GM12878 (cell line): ENCODE data around the gene MVB12B. TPM values are rescaled to one million over a fixed set of nuclear protein-coding genes. Genes with fewer than 3 reads are reported as not detected.

Experiments used
- ATAC-seq: fragments of 200-7000 bp; cut with Tn5 transposase; 3 replicates; pipeline ENCODE4 v1.9.1; 2020; ENCODE audit warnings: mild to moderate bottlenecking, moderate library complexity
- BruUV-seq: library from RNA; stranded (reverse); fragments of 400-500 nt; replicated peaks from 2 replicates; lab custom pipeline; 2021; lab: Mats Ljungman, UMichigan
- CTCF ChIA-PET: fragments of 300-600 bp; sonication (Branson Sonifier 250); formaldehyde crosslinking; extraction: SDS; loops from one replicate; lab custom pipeline; 2021; ENCODE audit warnings: inconsistent platforms; lab: Yijun Ruan, JAX
- POLR2A ChIA-PET: fragments of 350-600 bp; formaldehyde crosslinking; extraction: SDS; loops from one replicate; lab custom pipeline; 2021; ENCODE audit warnings: inconsistent platforms; lab: Charles Lee
- RAD21 ChIA-PET: fragments of 300-600 bp; sonication (Branson Sonifier 250); formaldehyde crosslinking; loops from one replicate; lab custom pipeline; 2023; ENCODE audit warnings: antibody characterized with exemption; ENCODE audit not compliant: unreplicated experiment; lab: Charles Lee
- SMC1A ChIA-PET: fragments of 300-600 bp; sonication (Branson Sonifier 250); formaldehyde crosslinking; loops from one replicate; lab custom pipeline; 2023; ENCODE audit not compliant: unreplicated experiment, uncharacterized antibody; lab: Charles Lee
- DNase-seq: peaks from one replicate; pipeline ENCODE4 v3.0.0-alpha.2; 2011; ENCODE audit warnings: low read depth, low spot score
- FAIRE-seq: peaks from 3 replicates; lab custom pipeline; 2011; peaks lifted over from hg19 to GRCh38; lab: Jason Lieb, UNC
- H2AFZ ChIP-seq: 2 replicates; pipeline ENCODE4 v1.6.0; 2011; ENCODE audit warnings: low read depth, low read length, control low read depth; ENCODE audit not compliant: control insufficient read depth
- H3K27ac ChIP-seq: 2 replicates; pipeline ENCODE4 v1.5.1; 2011; ENCODE audit warnings: control low read depth; ENCODE audit not compliant: control insufficient read depth, insufficient read depth
- H3K27me3 ChIP-seq, 2 experiments: replicated peaks in 1 of 2; 2 replicates each; pipeline versions ENCODE4 v1.6.0 to v1.6.1; 2011; ENCODE audit warnings: low read length in 1 of 2; ENCODE audit not compliant: control insufficient read depth in 2 of 2, insufficient read depth in 2 of 2
- H3K36me3 ChIP-seq, 2 experiments: 2 replicates each; pipeline ENCODE4 v1.5.1; 2011; ENCODE audit warnings: low read length in 1 of 2; ENCODE audit not compliant: control insufficient read depth in 2 of 2, insufficient read depth in 2 of 2
- H3K4me1 ChIP-seq: 2 replicates; pipeline ENCODE4 v1.6.1; 2011; ENCODE audit warnings: mild to moderate bottlenecking, low read length, moderate library complexity, mixed read lengths; ENCODE audit not compliant: control insufficient read depth, insufficient read depth
- H3K4me2 ChIP-seq: 2 replicates; pipeline ENCODE4 v1.6.0; 2011; ENCODE audit warnings: control low read depth; ENCODE audit not compliant: control insufficient read depth, insufficient read depth
- H3K4me3 ChIP-seq: fragments of 200-600 bp; sonication (generic); 2 replicates; pipeline ENCODE4 v1.5.1; 2016
- H3K79me2 ChIP-seq: 2 replicates; pipeline ENCODE4 v1.6.0; 2011; ENCODE audit warnings: low read length; ENCODE audit not compliant: control insufficient read depth, insufficient read depth
- H3K9ac ChIP-seq: 2 replicates; pipeline ENCODE4 v1.8.0; 2011; ENCODE audit warnings: low read length, control low read depth, mixed read lengths; ENCODE audit not compliant: control insufficient read depth, insufficient read depth
- H3K9me3 ChIP-seq: replicated peaks from 3 replicates; pipeline ENCODE4 v1.5.1; 2011; ENCODE audit warnings: mild to moderate bottlenecking, low read length; ENCODE audit not compliant: control insufficient read depth, insufficient read depth
- H4K20me1 ChIP-seq: 2 replicates; pipeline ENCODE4 v1.6.0; 2011; ENCODE audit not compliant: control insufficient read depth, insufficient read depth
- ASH2L ChIP-seq: fragments of 300-600, 200-600 bp; sonication (generic); IDR thresholded peaks from 2 replicates; pipeline ENCODE4 v1.6.1; 2017; ENCODE audit warnings: low read depth, mild to moderate bottlenecking, borderline replicate concordance
- CBX3 ChIP-seq: fragments of 200-600 bp; sonication (generic); IDR thresholded peaks from 2 replicates; pipeline ENCODE4 v1.6.1; 2016; ENCODE audit warnings: low read depth, borderline replicate concordance
- HCFC1 ChIP-seq: fragments of 150-350 bp; IDR thresholded peaks from 2 replicates; pipeline ENCODE4 v1.6.1; 2014; ENCODE audit warnings: low read length
- HDAC6 ChIP-seq: fragments of 200-600 bp; sonication (generic); IDR thresholded peaks from one replicate; pipeline ENCODE4 v1.8.0; 2017; ENCODE audit warnings: antibody characterized with exemption; ENCODE audit not compliant: unreplicated experiment
- IRF4 ChIP-seq: IDR thresholded peaks from 2 replicates; pipeline ENCODE4 v1.6.1; 2011; ENCODE audit warnings: low read depth, low read length
- JUND ChIP-seq: IDR thresholded peaks from 2 replicates; pipeline ENCODE4 v1.6.1; 2012; ENCODE audit warnings: low read depth, mild to moderate bottlenecking, low read length, improper control_type of control experiment, moderate library complexity
- MTA2 ChIP-seq: fragments of 450-650 bp; IDR thresholded peaks from 2 replicates; pipeline ENCODE4 v1.6.1; 2016; ENCODE audit warnings: low read depth, mild to moderate bottlenecking, moderate library complexity
- POLR2A ChIP-seq: IDR thresholded peaks from 2 replicates; pipeline ENCODE4 v1.6.1; 2011; ENCODE audit warnings: low read depth, mild to moderate bottlenecking, low read length
- POU2F2 ChIP-seq: IDR thresholded peaks from 3 replicates; pipeline ENCODE4 v1.6.1; 2011; ENCODE audit warnings: low read depth, mild to moderate bottlenecking, low read length, borderline replicate concordance
- SIN3A ChIP-seq: IDR thresholded peaks from 2 replicates; pipeline ENCODE4 v1.6.1; 2012; ENCODE audit warnings: low read depth, low read length, improper control_type of control experiment
- SMAD1 ChIP-seq: fragments of 450-650 bp; IDR thresholded peaks from 2 replicates; pipeline ENCODE4 v1.6.1; 2018; ENCODE audit warnings: mild to moderate bottlenecking, low read depth; ENCODE audit not compliant: partially characterized antibody
- SUPT20H ChIP-seq: IDR thresholded peaks from 2 replicates; pipeline ENCODE4 v1.6.1; 2011; ENCODE audit warnings: low read depth, mild to moderate bottlenecking, low read length, moderate library complexity, borderline replicate concordance; ENCODE audit not compliant: control insufficient read depth
- TARDBP ChIP-seq: IDR thresholded peaks from 2 replicates; pipeline ENCODE4 v1.6.1; 2016; ENCODE audit warnings: borderline replicate concordance
- TCF7 ChIP-seq: IDR thresholded peaks from 2 replicates; pipeline ENCODE4 v1.6.1; 2014; ENCODE audit warnings: antibody characterized with exemption, borderline replicate concordance
- YY1 ChIP-seq: IDR thresholded peaks from 2 replicates; pipeline ENCODE4 v1.6.1; 2011; ENCODE audit warnings: low read depth, mild to moderate bottlenecking, low read length
- ZNF622 ChIP-seq: fragments of 450-650 bp; IDR thresholded peaks from 2 replicates; pipeline ENCODE4 v1.6.1; 2017; ENCODE audit warnings: mild to moderate bottlenecking, inconsistent platforms
- WGBS: methylation state at CpG from one replicate; pipeline ENCODE4 v1.1.6; 2016; ENCODE audit warnings: low lambda C conversion rate; ENCODE audit not compliant: insufficient replicate concordance, insufficient coverage; ENCODE audit errors: missing lambda C conversion rate; 5-methylcytosine and 5-hydroxymethylcytosine counted together
- in situ Hi-C: fragments of 300-500 bp; cut with MboI; formaldehyde crosslinking; loops from 9 replicates; pipeline ENCODE4 v1.14.3; 2018; ENCODE audit warnings: mixed read lengths
- intact Hi-C: fragments of 100-400 bp; cut with micrococcal nuclease; formaldehyde crosslinking; loops from one replicate; pipeline ENCODE4 v1.14.2; 2022; ENCODE audit not compliant: unreplicated experiment
- polyA plus RNA-seq, 11 experiments: library from polyadenylated mRNA; depleted of rRNA in 4 of 11; unstranded in 6 of 11; stranded (reverse) in 5 of 11; fragments of >200 nt; fragmentation: Nextera tagmentation in 4 of 11; fragmentation: Illumina TruSeq in 1 of 11; extraction: Ambion mirVana in 4 of 11; extraction: Trizol in 1 of 11; gene quantifications; 1 replicate in 1 of 11; 2 replicates in 10 of 11; pipeline versions ENCODE4 v1.2.1 to v1.2.3, GENCODE V29; 2011 to 2016; ENCODE audit warnings: inconsistent platforms in 2 of 11, missing spikeins in 2 of 11, low read depth in 1 of 11
- total RNA-seq, 4 experiments: library from RNA; depleted of rRNA in 3 of 4; stranded (reverse); fragments of >200 nt in 3 of 4; fragmentation: Illumina TruSeq in 1 of 4; extraction: Trizol in 1 of 4; gene quantifications; 2 replicates each; pipeline versions ENCODE4 v1.2.1 to v1.2.3, GENCODE V29; 2013 to 2021
- TF ChIP-seq, protein P1 (sequence below): fragments of 450-650 bp; formaldehyde crosslinking; IDR thresholded peaks from 2 replicates; pipeline ENCODE4 v1.4.0; 2020; ENCODE audit warnings: mild to moderate bottlenecking, moderate library complexity

The MVB12B gene
- total and polyA plus RNA-seq, 10 of the 15 experiments (the other 5 are each of a cell fraction or from before 2014, with no cell fraction given) = 0.08 TPM; not detected in 9

DNA sequence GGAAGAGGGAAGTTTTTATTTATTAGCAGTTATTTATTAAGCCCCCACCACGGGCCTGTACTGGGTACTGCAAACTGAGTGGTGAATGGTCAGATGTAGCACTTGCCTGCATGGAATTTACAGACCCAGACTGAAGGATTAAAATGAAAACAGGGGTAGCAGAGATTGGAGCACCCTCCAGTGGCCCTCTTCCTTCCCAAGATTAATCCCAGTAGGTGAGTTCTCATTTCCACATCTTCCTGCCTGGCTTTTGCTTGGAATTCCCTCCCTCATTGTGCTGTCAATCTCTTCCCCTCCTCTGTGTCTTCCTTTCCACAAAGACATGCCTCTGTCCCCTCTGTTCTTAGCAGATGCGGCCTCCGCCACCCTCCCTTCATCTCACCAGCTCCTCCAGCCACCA, 39.2 kb downstream of the MVB12B start:
- SMC1A ChIA-PET = no interaction called here
- Histone ChIP-seq H3K36me3 (no peaks in the 10 kb centered on the region), H3K27me3 (no peaks in the 10 kb centered on the region; a peak in 1 of 4 replicates), H3K9ac (no peak overlapping the region), H3K27ac (no peak overlapping the region)
- no TSS peak for BruUV-seq
- no peak for DNase-seq
- TF ChIP-seq YY1 = no peak
- TF ChIP-seq POU2F2 = no peak
- TF ChIP-seq JUND = no peak
- no peak for TF ChIP-seq SMAD1
- no peak for TF ChIP-seq SUPT20H
- TF ChIP-seq, all 136 proteins: peak for 0
- H3K79me2 ChIP-seq = no peaks in the 10 kb centered on the region
- no peaks in the 10 kb centered on the region for H3K4me1 ChIP-seq
- ChIA-PET RAD21 (no interaction called here), POLR2A (no interaction called here), CTCF (no interaction called here)
- in situ Hi-C loops = no loop called here
- peaks cover 5% of the 10 kb centered on the region; the same call in 2 of the 3 replicates for H3K9me3 ChIP-seq
- no peak overlapping the region for H3K4me2 ChIP-seq
- WGBS = 50% methylated on average over 3 of the region's 3 CpGs
- FAIRE-seq (no peak), ATAC-seq (no peak)
- H4K20me1 ChIP-seq = no peaks in the 10 kb centered on the region
- no peak overlapping the region for H2AFZ ChIP-seq
- H3K4me3 ChIP-seq = no peak overlapping the region
- intact Hi-C loops = no loop called here

DNA sequence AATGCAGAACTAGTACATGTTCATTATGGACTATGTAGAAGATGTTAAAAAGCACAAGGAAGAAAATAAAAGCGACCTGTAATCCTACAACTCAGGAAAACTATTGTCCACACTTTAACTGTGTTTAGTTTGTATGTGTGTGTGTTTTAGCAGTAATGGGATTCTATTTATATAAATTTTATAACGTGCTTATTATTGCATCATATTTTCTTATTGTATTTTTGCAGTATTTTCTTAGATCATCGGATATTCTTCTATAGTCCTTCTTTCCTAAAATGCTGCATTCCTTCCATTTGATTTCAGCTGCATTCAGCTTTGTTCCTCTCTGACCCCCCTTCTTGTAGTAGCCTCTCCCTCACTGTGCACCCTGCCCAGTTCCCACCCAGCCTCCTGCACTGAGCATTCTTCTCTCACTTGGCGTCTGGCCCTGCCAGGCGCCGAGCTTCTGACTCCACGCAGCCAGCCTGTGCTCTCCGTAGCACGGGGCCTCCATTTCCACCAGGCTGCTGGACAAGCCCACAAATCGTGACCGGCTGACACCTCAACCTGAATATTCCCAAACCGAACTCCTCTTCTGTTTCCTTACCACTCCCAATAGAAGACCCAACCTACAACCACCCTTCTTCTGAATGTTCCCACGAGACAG, 39.9 kb downstream of the MVB12B start:
- H4K20me1 ChIP-seq = no peaks in the 10 kb centered on the region
- ChIA-PET POLR2A (no interaction called here), RAD21 (no interaction called here), SMC1A (no interaction called here), CTCF (no interaction called here)
- H3K4me3 ChIP-seq = no peak overlapping the region
- DNase-seq = no peak
- WGBS = 51% methylated on average over 13 of the region's 13 CpGs
- no TSS peak for BruUV-seq
- no peaks in the 10 kb centered on the region for H3K79me2 ChIP-seq
- no peak for FAIRE-seq
- H3K4me1 ChIP-seq = no peaks in the 10 kb centered on the region
- no peak overlapping the region for H3K27ac ChIP-seq
- H3K4me2 ChIP-seq = no peak overlapping the region
- H3K9me3 ChIP-seq = peaks cover 3% of the 10 kb centered on the region; the same call in 1 of the 3 replicates
- no peaks in the 10 kb centered on the region for H3K36me3 ChIP-seq
- H3K27me3 ChIP-seq = no peaks in the 10 kb centered on the region; a peak in 1 of 4 replicates
- no peak overlapping the region for H3K9ac ChIP-seq
- H2AFZ ChIP-seq = no peak overlapping the region
- in situ Hi-C loops (no loop called here), intact Hi-C loops (no loop called here)
- ATAC-seq = no peak
- no peak for TF ChIP-seq ZNF622
- no peak for TF ChIP-seq HCFC1
- no peak for TF ChIP-seq CBX3
- no peak for TF ChIP-seq HDAC6
- no peak for TF ChIP-seq SIN3A
- no peak for TF ChIP-seq TCF7
- no peak for TF ChIP-seq TARDBP
- TF ChIP-seq IRF4 = no peak
- TF ChIP-seq, protein P1, sequence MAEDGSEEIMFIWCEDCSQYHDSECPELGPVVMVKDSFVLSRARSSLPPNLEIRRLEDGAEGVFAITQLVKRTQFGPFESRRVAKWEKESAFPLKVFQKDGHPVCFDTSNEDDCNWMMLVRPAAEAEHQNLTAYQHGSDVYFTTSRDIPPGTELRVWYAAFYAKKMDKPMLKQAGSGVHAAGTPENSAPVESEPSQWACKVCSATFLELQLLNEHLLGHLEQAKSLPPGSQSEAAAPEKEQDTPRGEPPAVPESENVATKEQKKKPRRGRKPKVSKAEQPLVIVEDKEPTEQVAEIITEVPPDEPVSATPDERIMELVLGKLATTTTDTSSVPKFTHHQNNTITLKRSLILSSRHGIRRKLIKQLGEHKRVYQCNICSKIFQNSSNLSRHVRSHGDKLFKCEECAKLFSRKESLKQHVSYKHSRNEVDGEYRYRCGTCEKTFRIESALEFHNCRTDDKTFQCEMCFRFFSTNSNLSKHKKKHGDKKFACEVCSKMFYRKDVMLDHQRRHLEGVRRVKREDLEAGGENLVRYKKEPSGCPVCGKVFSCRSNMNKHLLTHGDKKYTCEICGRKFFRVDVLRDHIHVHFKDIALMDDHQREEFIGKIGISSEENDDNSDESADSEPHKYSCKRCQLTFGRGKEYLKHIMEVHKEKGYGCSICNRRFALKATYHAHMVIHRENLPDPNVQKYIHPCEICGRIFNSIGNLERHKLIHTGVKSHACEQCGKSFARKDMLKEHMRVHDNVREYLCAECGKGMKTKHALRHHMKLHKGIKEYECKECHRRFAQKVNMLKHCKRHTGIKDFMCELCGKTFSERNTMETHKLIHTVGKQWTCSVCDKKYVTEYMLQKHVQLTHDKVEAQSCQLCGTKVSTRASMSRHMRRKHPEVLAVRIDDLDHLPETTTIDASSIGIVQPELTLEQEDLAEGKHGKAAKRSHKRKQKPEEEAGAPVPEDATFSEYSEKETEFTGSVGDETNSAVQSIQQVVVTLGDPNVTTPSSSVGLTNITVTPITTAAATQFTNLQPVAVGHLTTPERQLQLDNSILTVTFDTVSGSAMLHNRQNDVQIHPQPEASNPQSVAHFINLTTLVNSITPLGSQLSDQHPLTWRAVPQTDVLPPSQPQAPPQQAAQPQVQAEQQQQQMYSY (CRISPR knock-in tag) = no peak
- no peak for TF ChIP-seq MTA2
- TF ChIP-seq POLR2A = no peak
- TF ChIP-seq ASH2L = no peak
